HG02852 (cell line): ENCODE data around the gene ZNF45.
"Not testable (repeated sequence)": the region's sequence is repeated elsewhere in the genome, so short reads cannot be mapped to it uniquely, and the experiment has no call there.

ENCODE experiments used
- ATAC-seq: cut with Tn5 transposase; IDR thresholded peaks from one replicate; pipeline ENCODE4 v1.9.1; 2021; ENCODE audit warnings: mild to moderate bottlenecking, moderate library complexity; ENCODE audit not compliant: unreplicated experiment

Gene ZNF45

GRCh38 chr19:43934985-43935708, at the start of gene ZNF45:
Gene ZNF45 (minus strand): TSS chr19:43935282. CDS start chr19:43922185, 13,097 bp downstream.
- ATAC-seq, result peak; percentile 94

- peak; percentile 29 for ATAC-seq
Observed at GRCh38 chr19:43984687-43985000, 49.6 kb upstream of the ZNF45 start.

GRCh38 chr19:43983912-43984686, 49.0 kb upstream of the ZNF45 start, which contains the start of gene ZNF155:
Gene ZNF155 (plus strand): TSS chr19:43984188. CDS start chr19:43988544, 4,356 bp downstream.
- peak; percentile 67 for ATAC-seq

- no peak for ATAC-seq
Observed at GRCh38 chr19:43983544-43983911, 48.4 kb upstream of the ZNF45 start.

- ATAC-seq, result no peak
Observed at GRCh38 chr19:43976732-43977131, 41.6 kb upstream of the ZNF45 start.

GRCh38 chr19:43966079-43966694, 31.1 kb upstream of the ZNF45 start:
- no peak for ATAC-seq

GRCh38 chr19:43960411-43960810, 25.3 kb upstream of the ZNF45 start:
- ATAC-seq, result no peak

GRCh38 chr19:43957891-43958290, 22.8 kb upstream of the ZNF45 start:
- no peak for ATAC-seq

- no peak for ATAC-seq
Observed at GRCh38 chr19:43956827-43957226, 21.7 kb upstream of the ZNF45 start.

- ATAC-seq, result peak; percentile 98
Observed at GRCh38 chr19:43950834-43951645, 16.0 kb upstream of the ZNF45 start, which contains the start of gene ZNF221. Gene ZNF221 (plus strand): TSS chr19:43951228. CDS start chr19:43962727, 11,499 bp downstream.

- not testable (repeated sequence) for ATAC-seq
Observed at GRCh38 chr19:43949803-43950202, 14.7 kb upstream of the ZNF45 start.

- not testable (repeated sequence) for ATAC-seq
Observed at GRCh38 chr19:43947412-43947811, 12.3 kb upstream of the ZNF45 start.

GRCh38 chr19:43941209-43941608, 6.1 kb upstream of the ZNF45 start:
- ATAC-seq, result no peak

GRCh38 chr19:43940719-43941118, 5.6 kb upstream of the ZNF45 start:
- no peak for ATAC-seq

- no peak for ATAC-seq
Observed at GRCh38 chr19:43939557-43940260, 4.6 kb upstream of the ZNF45 start.

- ATAC-seq, result no peak
Observed at GRCh38 chr19:43936188-43936587, 1.1 kb upstream of the ZNF45 start.

GRCh38 chr19:43934055-43934984, 762 bp downstream of the ZNF45 start:
- ATAC-seq, result no peak

- ATAC-seq, result no peak
Observed at GRCh38 chr19:43928820-43929219, 6.3 kb downstream of the ZNF45 start.

GRCh38 chr19:43923875-43924274, 11.2 kb downstream of the ZNF45 start:
- no peak for ATAC-seq
